Cerebellar nuclear complex (tissue), 1 donor: ENCODE results near the gene ARHGAP29.
A peak's percentile ranks its signal among the peaks of the same experiment; 100 is the strongest.
"Not testable (repeated sequence)": the region's sequence is repeated elsewhere in the genome, so short reads cannot be mapped to it uniquely, and the experiment has no call there.

ENCODE experiments used
- DNase-seq, 2 experiments: peaks; one replicate each; lab custom pipeline; 2025; lab: John Stamatoyannopoulos, UW

The ARHGAP29 gene

DNA sequence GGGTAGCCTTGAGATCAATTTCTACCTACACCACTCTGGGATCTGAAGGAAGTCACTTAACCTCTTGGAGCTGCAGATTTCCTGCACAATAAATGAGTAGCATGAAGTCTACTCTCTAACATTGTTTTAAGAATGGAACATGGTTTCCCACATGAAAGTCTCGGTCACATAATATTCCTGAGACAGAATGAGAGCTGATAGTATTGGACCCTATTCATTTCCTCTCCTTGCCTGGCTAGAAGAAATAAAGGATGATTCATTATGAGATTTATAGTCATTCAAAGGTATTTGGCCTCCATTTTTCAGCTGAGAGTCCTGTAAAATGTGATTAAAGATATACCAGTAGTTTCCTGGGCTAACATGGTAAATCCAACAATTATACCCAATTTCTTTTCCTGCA, 56.7 kb downstream of the ARHGAP29 start:
- DNase-seq, result no peak

DNA sequence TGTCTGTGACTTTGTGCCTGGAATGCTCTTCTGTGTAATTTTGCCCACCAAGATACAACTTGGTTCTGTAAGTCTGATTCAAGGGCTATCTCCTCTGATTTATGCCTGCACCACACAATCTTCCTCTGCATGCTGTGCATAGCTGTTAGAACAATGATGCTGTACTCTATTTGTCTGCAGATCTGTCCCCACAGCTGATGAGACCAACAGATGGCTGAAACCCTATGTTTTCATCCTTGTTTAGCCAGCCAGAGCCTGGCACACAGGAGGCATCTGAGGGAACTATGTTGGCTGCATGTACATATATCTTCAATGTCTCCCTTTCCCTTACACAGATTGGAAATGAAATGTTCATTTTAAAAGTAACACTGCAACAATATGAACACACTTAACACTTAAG, 58.5 kb downstream of the ARHGAP29 start:
- no peak for DNase-seq

DNA sequence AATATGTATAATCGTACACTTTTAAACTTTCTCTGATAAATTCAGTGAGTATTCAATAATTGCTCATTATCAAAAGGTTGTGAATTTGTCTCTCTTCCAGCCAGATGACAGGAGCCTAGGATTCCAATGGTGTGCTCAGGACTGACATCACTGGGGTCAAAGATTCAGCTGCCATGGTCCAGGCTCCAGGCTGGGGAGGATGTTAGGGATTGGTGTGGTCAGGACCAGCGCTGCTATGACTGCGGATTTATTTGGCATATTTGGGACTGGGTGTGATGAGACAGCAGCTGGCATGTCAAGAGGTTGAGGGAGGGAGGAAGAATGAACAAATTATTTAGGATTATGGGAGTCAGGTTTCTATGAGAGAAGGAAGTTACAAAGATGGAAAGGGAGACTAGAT, 68.3 kb downstream of the ARHGAP29 start:
- no peak for DNase-seq

DNA sequence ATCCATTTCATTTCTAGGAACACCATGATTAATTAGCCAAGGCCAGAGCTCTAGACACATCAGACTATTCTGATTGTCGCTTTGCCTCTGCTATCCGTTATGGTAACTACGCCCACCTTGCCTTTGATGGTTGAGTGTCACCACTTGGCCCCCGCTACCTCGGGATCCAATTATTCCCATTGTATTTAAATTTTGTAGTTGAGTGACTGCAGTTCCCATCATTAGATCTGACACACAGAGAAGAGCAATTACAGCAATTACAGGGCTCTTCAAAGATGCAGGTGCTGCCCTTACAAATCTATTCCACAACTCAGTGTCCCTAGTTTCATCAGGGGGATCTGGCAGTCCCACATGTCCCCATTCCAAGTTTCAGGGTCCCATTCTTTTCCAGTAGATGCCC, 71.5 kb downstream of the ARHGAP29 start:
- DNase-seq, result no peak

DNA sequence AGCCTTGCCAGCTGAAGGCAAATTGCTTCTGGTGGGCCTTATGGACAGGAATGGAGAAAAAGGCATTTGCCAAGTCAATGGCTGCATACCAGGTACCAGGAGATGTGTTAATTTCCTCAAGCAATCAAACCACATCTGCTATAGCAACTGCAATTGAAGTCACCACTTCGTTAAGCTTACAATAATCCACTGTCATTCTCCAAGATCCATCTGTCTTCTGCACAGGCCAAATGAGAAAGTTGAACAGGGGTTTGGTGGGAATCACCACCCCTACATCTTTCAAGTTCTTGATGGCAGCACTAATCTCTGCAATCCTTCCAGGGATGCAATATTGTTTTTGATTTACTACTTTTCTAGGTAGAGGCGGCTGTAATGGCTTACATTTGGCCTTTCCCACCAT, 72.5 kb downstream of the ARHGAP29 start:
- not testable (repeated sequence) for DNase-seq

DNA sequence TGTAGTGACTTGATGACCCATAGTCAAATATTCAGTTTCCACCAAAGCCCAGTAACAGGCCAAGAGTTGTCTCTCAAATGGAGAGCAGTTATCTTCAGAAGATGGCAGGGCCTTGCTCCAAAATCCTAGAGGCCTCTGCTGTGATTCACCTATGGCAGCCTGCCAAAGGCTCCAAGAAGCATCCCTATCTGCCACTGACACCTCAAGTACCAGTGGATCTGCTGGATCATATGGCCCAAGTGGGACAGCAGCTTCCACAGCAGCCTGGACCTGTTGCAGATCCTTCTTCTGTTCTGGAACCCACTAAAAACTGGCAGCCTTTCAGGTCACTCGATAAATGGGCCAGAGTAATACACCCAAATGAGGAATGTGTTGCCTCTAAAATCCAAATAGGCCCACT, 73.3 kb downstream of the ARHGAP29 start:
- DNase-seq, result not testable (repeated sequence)

DNA sequence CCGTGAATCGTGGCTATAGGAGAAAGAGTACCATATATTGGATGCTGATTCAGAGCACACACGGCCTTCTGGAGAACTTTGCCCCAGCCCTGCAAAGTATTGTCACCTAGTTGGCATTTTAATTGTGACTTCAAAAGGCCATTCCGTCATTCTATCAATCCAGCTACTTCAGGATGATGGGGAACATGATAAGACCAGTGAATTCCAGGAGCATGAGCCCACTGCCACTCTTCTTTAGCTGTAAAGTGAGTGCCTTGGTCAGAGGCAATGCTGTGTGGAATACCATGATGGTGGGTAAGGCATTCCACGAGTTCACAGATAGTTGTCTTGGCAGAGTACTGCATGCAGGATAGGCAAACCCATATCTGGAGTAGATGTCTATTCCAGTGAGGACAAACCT, 74.1 kb downstream of the ARHGAP29 start:
- not testable (repeated sequence) for DNase-seq

DNA sequence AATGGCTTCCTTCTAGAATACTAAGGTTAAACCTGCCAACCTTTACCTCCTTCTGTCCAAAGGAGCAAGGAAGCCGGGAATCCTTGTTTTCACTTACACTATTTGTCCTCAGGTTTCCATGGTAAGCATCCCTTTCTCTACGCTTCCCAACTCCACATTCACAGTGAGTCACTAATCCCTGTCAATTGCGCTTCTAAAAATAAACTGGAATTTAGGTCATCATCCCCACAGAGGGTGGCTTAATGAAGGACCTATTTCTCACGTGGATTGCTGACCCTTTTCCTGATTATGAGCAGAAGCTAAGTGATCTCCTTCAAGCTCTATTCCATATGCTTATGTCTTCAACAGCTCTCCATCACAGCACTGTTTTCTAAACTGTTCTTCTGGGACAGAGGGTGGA, 76.6 kb downstream of the ARHGAP29 start:
- DNase-seq, result peak in 1 of 2 experiments; percentile 65

DNA sequence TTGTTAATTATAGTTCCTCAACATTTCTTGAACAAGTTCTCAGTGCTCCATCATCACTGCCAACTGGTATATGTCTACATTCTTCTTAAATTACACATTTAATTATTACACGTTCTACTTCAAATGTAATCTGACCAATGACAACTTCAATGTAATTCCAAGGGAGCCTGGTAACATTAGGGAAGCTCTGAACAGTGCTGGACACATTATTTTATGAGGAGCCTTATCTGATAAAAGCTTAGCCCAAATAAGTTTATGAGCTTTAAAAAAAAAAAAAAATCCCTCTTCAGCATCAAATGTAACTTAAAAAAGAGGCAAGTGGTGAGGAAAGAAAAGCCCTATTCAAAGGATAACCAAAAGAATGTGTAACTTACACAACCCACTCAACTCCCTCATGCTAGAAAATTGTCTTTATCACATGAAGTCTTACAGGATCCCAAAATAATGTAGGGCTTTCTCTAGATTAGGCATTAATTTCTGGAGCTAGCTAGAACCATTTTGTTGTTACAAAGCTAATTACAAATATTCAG, 81.2 kb downstream of the ARHGAP29 start:
- no peak for DNase-seq

DNA sequence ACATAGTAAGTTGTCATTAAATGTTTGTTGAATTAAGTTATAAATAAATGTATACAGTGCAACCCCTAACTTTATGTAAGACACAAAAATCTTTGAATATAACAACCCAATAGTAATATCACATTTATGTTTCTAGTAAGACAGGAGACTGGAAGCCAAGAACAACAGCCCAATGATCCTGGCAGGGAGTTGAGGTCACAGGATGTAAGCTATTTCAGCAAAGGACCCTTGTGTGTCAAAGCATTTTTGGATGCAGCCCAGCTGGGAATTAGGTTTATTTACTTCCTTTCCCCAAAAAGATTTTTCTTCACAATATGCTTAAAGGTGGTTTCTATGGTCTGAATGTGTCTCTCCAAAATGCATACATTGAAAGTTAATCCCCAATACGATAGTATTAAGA, 82.4 kb downstream of the ARHGAP29 start:
- DNase-seq, result no peak

DNA sequence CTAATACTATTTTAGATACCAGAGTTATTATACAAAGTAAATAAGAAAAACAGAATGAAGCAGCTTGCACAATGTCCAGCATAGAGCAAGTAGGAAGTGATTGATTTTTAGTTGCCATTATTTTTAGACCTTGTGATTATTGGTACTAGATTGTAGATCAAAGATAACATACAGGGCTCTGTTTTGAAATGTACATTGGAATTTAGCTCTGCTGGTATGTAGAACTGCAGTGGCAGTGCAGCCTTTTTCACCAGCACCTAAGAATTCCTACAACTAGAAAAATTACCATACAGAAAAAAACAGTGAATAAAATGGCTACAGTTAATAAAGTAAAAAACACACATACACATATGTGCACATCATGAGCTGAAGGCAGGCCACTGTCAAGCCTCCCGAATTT, 84.3 kb downstream of the ARHGAP29 start:
- no peak for DNase-seq

DNA sequence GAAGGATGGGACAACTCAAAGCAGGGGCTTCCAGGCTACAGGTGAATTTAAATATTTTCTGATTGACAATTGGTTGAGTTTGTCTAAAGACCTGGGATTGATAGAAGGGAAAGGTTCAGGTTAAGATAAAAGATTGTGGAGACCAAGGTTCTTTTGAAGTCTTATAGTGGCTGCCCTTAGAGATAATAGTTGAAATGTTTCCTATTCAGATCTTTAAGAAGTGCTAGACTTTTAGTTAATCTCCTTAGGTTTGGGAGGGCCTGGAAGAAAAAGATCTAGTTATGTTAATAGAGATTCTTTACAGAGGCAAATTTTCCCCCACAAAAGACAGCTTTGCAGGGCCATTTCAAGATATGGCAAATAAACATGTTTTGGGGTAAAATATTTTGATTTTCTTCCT, 88.2 kb downstream of the ARHGAP29 start:
- DNase-seq, result not testable (repeated sequence)

DNA sequence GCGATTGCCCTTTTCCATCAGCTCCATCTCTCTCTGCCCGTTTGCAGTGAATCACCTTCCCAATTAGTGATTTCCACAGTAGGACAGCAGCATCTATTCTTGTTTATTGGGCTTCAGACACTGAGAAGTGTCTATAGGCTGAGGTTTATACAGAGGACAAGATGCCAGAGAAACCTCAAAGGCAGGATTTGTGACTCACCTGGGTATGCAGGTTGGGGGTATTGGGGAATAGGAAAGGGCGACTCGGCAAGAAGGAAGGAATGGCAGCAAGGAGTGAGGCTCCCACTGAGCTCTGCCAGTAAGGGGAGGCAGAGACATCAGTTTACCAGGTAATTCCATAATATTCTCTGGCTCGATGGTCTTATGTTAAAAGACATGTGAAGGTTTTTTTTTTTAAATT, 91.1 kb downstream of the ARHGAP29 start:
- no peak for DNase-seq

DNA sequence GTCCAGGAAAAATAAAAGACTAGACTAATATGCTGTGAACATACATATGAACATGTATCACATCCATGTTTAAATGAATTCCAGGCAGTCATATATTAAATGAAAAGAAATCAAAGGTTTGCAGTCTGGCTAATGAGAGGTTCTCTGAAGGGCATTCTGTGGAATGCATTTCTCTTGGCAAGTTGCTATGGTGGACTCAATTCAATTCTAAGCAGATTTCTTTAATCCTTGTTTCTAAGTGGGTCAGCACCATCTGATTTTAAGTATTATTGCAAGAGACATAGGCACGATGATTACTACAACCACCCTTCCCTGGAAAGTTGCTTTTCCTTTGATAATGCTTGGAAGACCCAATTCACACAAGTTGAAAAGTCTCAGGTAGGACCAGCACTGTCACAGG, 92.5 kb downstream of the ARHGAP29 start:
- no peak for DNase-seq

DNA sequence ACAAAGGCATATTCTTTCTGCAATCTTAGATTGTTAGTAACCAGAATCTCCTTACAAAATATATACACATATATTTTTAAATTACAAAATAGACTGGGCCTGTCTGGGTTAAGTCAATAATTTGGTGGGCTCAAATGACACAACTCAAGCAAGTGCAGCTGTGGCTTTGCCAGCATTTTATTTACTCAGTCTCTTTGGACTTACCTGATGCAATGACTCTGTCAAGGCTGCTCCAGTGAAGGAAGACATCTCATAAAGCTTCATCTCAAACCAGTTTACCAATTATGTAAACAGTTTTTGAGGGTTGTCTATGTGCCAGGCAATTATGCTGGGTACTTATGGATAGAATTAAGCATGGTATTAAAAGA, 93.6 kb downstream of the ARHGAP29 start:
- DNase-seq, result no peak

DNA sequence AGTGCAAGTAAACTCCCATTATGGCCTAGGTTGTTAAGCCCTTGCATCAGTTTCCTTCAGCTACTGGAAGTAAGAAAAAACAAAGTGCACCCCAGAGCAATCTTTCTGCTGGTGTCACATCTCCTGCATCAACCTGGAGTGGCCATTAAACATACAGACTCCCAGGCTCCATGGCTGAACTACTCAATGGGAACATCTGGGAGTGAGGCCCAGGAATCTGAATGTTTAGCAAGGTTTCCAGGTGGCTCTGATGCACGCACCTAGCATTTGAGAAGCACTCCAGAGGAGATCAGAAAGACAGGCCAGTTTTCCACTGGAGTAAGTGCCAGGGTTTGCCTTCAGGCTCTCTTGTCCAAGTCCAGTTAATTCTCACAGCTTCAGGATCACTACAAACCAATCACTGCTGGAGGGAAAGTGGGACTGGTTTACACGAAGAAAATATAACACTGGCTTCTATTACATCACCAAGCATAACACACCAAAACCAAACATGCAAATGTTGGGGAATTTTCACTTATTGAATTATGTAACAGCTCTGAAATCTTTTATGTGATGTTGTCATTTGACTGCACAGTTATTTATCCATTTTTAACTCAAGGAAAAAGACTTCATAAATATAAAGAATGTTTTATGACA, 94.1 kb downstream of the ARHGAP29 start:
- no peak for DNase-seq

DNA sequence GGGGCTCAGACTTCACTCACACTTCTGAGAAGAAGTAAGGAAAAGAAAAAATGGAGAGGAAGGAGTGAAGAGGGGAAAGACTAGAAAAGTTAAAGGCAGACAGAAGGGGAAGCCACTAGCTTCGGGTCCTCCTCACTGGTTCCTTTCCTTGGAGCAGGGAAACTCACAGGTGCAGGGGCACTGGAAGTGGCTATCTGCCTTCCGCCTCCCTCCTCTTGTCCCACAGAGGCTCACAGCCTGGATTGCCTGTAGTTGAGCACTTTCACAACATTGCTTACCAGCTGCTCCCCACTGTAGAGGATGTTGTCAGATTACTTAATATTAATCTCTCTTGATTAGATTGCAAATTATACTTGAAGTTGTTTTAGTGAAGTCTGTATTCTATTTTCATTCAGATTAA, 94.8 kb downstream of the ARHGAP29 start:
- no peak for DNase-seq

DNA sequence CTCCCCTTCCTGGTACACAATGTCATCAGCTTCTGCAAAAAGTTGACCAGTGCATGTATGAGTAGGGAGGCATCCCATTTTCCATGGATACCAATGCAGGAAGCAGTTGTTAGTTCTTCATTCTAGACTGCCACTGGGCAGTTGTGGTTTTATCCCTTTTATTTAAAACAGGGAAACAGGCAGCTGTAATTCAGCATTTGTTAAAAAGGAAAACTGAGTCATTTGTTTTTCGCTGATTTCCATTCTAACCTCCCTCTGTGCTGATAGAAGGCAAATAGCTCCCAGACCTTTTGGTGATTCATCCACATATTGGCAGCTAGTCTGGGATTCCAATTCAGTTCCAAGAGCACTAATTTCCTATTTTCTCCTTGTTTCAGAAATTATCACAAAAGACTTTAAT, 95.4 kb downstream of the ARHGAP29 start:
- DNase-seq, result no peak

DNA sequence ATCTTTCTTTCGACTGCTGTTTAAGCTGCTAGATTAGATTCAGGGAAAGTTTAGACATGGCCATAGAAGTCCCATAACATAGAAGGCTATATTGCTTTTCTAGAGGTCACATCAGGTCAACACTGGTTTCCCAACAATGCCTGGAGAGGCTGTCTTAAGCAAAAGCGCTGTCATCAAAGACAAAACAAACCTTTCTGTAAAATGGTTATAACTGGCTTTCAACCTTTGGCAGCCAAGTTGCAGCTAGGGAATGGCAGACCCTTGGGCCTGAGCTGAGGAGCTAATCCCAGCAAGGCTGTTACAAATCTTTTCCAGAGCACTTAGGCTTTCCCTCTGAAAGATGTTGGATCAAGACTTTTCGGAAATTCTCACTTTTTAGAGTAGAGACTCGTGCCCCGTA, 105.3 kb downstream of the ARHGAP29 start:
- DNase-seq, result no peak

DNA sequence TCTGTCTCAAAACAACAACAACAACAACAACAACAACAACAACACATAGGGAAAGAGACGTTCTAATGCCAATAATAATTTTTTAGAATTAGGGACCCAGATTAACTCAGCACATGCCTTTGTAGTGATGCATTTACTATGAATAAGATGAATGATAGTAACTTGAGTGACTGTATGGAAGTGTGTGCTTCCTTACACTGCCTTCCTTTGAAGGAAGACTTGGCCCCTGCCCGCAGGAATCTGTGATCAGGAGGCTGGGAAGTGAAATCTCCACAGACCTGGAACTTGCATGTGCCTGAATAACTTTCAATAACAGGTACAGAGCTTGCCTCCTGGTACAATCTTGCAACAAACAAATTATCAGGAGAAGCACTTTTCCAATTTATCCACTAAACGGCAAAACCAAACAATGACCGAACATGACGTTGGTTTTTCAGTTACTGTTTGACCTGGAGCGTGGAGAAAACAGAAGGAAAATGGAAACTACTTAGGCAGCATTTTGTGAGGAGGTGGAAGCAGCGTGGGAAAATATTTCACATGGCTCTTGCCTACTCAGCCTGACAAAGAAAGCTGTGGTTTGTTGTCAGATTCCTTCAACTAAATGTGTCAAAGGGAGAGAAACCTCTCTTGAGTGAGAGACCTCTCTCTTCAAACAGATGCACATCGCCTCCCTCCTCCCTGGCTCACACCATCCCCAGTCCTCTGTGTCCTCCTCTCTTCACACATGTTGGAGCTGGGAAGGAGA, 106.4 kb downstream of the ARHGAP29 start:
- no peak for DNase-seq

DNA sequence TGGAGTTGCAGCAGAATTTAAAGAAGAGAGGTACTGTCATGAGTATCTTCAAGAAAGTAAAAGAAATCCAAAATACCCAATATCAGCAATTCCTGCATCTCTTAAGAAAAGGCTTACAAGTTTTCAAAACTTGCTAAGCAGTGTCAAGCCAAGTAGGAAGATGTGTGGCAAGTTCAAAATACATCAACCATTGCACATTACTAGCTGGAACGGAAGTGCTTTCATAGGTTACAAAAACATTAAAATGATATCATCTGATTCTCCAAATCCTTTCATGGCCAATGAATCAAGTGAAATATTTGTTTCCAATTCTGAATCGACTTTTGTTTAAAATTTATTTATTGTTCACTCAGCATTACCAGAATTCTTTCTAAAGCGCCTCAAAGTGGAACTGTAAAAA, 110.7 kb downstream of the ARHGAP29 start:
- DNase-seq, result no peak

DNA sequence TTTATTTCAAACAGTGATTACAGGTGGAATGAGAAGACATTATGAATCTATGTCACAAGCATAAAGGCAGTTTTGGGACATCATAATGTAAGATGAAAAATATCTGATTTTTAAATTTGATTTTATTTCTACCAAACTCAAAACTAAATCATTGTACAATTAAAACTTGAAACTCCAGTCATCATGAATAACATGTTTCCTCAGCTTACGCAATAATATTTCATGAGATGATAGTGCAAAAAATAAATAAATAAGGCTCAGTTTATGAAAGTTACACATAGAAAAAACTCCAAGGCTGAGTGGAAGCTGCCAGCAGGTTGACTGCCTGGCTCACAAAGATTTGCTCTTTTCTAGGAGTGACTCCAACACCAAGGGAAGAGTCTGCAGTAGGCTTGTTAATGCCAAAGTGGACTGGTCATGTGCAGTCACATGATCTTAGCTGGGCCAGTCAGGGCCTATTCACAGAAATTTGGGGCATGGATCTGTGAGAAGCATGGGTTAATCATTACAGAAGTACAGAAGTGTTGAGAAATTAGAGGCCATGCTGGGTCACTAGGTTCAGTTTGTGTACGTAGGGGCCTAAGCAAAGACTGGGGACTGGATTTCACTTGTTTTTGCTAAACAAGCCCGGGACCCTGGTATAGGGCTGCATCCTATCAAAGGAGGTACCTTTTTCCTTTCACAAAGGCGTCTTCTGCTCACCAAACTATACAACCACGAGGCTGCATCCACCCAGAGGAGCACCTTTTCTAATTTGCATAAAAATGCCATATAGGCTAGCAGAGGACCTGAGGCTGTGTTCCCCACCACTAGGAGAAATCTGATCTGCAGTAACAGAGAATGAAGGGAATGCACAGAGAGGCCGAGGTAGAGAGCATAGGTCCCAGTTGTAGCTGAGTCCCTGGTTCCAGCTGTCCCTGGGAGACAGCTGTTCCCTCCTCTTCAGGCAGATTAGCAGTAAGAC, 111.6 kb downstream of the ARHGAP29 start:
- no peak for DNase-seq

DNA sequence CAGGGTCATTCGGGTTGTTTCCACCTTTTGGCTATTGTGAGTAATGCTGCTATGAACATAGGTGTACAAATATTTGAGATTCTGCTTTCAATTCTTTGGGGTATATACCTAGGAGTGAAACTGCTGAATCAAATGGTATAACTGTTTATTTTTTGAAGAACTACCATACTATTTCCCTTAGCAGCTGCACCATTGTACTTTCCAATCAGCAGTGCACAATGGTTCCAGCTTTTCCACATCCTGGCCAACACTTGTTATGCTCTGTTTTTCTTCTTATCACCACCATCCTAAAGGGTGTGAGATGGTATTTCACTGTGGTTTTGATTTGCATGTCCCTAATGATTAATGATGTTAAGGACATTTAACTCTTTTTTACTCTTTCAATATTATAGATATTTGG, 112.8 kb downstream of the ARHGAP29 start:
- no peak for DNase-seq
